Measurements from ENCODE around the gene HEG1.

Gene HEG1

DNA sequence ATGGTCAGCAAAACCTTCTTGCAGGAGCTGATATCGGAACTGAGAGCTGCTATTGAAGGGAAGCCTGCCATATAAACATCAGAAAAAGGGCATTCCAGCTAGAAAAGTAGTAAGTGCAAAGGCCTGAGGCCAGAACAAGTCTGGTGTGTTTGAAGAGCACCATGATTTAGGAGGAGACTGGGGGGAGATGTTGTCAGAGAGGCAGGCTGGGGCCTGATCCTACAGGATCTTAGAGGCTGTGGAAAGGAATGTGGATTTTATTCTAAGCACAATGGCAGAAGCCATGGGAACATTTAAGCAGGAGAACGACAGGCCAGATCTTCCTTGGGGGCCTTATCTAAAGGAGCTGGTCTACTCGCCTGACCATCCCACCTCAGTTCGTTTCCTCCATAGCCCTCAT, 116.1 kb downstream of the HEG1 start:
- DNase-seq = no peak

- no peak for DNase-seq
Measured at GRCh38 chr3:124938896-124939295, 116.9 kb downstream of the HEG1 start.

GRCh38 chr3:124937049-124937448, 118.7 kb downstream of the HEG1 start:
- DNase-seq = no peak

GRCh38 chr3:124935794-124936542, 119.8 kb downstream of the HEG1 start:
- DNase-seq = no peak

GRCh38 chr3:124935264-124935663, 120.5 kb downstream of the HEG1 start:
- no peak for DNase-seq

DNA sequence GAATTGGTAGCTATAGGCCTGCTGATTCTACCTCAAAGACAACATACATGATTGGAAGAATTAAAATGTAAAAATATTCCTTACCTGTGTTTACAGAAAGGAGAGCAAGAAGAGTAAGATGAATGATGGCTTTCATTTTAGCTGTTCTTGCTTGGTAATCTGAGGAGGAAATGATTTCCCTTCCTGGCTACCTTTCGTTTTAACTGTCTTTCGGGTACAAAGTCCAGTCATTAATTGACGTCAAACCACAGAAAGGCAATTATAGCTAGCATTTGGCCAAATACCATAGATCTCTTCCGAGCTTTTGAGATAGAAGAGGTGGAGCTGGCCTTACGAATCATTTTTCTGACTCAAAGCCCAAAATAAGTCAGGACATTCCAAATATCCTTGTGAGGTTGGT, 121.2 kb downstream of the HEG1 start, which contains the start of gene MUC13:
Gene MUC13, minus strand, starts transcription at position 175 of the 400 bp plus-strand sequence. Its CDS starts 39 bp downstream, at position 136.
- DNase-seq = no peak

DNA sequence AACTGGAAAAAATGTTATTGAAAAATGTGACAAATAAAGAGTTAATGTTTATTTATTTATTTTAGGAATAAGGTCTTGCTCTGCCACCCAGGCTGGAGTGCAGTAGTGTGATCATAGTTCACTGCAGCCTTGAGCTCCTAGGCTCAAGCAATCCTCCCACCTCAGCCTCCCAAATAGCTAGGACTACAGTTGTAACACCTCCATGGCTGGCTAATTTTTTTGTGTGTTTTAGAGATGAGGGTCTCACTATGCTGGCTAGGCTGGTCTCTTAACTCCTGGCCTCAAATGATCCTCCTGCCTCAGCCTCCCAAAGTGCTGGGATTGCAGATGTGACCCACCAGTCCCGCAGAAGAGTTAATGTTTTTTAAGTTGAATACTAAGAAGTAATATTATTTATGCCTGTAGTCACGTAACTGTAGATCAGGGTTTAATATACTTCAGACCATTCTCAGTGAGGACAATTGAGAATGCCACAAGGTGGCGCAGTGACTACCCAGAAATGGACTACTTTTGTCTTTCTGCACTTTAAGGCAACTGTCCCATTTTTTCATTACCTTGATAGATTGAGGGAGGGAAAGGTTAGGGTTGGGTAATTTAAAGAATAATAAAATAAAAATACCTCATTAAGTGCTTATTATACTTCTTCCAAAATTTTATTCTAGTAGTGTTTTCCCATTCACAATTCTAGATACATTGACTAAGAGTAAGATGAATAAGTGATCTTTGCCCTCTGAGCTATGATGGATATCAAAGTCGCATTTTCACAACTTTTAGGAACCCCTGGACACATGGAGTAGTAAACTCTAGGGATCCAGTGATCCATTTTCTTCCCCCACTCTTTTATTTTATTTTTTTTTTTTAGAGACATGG, 127.2 kb downstream of the HEG1 start:
- DNase-seq = peak; percentile 36 to 45

- no peak for DNase-seq
Measured at GRCh38 chr3:124927574-124928045, 128.2 kb downstream of the HEG1 start.

GRCh38 chr3:124926426-124927101, 129.2 kb downstream of the HEG1 start:
- no peak for DNase-seq

DNA sequence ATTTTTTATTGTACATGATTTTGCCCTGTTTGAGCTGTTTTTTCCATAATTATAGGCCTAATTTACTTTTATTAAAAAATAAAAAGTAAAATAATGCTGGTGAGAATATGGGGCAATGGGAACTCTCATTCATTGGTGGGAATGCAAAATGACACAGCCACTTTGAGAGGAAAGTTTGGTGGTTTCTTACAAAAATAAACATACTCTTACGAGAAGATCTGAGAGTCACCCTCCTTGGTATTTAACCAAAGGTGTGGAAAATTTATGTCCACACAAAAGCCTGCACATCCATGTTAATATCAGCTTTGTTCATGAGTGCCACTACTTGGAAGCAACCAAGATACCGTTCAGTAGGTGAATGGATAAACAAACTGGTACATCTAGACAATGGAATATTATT, 131.1 kb downstream of the HEG1 start:
- DNase-seq = no peak

DNA sequence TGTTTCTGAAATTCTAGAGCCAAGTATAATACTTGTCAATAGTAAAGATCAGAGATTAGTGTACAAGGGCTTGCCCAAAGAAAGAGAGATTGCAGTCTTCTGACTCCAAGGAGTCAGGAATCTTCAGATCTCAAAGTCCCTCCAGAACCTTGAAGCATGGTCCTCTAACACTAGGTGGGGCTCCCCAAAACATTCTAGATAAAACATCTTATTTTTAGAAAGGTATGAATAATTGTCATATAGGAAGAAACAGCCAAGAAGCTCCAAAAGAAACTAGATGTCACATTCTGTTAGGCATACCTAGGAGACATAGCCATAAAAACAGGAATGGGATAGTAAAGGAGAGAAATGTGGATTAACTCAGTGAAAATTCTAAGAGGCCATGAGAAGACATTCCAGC, 132.0 kb downstream of the HEG1 start:
- no peak for DNase-seq

- DNase-seq = no peak
Measured at GRCh38 chr3:124920718-124921117, 135.1 kb downstream of the HEG1 start.

DNA sequence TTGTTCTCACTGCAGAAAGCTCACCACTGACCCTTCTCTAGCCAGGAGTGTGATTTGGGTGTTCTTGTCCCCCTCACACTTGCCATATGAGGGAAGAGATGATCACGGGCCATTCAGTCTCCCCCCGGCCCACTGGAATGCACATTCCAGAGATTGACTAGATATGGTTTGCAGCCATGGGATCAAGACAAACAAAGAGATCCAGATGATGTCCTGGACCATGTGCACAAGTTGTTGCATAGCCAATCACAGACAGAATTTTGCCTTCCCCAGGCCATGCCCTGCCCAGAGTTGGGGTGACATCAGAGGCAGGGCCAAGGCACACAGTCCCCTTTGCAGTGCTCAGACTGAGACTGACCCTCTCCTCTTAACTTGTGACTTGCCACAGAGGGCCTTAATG, 136.0 kb downstream of the HEG1 start:
- DNase-seq = no peak

- no peak for DNase-seq
Measured at GRCh38 chr3:124918524-124918923, 137.3 kb downstream of the HEG1 start.

- no peak for DNase-seq
Measured at GRCh38 chr3:124916837-124917409, 138.9 kb downstream of the HEG1 start.

Data from stimulated activated CD4-positive, alpha-beta T cell treated with anti-CD3 and anti-CD28 coated beads, Interleukin-4, amount 100 ng/mL, for 4 hours (primary cell).